ENCODE measurements around the gene TAF10.

DNA sequence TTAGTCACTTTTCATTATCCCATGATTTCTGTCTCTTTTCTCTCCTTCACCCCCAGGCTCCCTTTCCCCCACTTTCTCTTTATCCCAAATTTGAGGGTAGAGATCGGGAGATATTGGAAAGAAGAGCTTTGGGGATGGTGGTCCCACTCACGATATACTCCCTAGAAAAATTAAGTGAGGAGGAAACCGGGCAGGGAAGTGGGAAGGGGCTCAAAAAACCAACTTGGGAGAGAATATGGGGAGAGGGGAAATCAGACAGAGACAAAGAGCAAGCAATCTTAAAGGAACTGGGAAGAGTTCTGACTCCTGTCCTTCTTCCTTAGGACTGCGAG is 44.5 kb upstream of the TAF10 start:
- TF ChIP-seq, protein P1, sequence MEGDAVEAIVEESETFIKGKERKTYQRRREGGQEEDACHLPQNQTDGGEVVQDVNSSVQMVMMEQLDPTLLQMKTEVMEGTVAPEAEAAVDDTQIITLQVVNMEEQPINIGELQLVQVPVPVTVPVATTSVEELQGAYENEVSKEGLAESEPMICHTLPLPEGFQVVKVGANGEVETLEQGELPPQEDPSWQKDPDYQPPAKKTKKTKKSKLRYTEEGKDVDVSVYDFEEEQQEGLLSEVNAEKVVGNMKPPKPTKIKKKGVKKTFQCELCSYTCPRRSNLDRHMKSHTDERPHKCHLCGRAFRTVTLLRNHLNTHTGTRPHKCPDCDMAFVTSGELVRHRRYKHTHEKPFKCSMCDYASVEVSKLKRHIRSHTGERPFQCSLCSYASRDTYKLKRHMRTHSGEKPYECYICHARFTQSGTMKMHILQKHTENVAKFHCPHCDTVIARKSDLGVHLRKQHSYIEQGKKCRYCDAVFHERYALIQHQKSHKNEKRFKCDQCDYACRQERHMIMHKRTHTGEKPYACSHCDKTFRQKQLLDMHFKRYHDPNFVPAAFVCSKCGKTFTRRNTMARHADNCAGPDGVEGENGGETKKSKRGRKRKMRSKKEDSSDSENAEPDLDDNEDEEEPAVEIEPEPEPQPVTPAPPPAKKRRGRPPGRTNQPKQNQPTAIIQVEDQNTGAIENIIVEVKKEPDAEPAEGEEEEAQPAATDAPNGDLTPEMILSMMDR (IDR thresholded peaks at IDR 0.05): no peak
- no peak for TF ChIP-seq POLR2A (IDR thresholded peaks at IDR 0.05)

All from testis (tissue), 2 donors.